GM19351 (cell line): ENCODE measurements around the gene DHX57.
"Not testable (repeated sequence)": the region's sequence is repeated elsewhere in the genome, so short reads cannot be mapped to it uniquely, and the experiment has no call there.

Experiments
- ATAC-seq: cut with Tn5 transposase; IDR thresholded peaks from one replicate; pipeline ENCODE4 v1.9.1; 2021; ENCODE audit warnings: mild to moderate bottlenecking, moderate library complexity; ENCODE audit not compliant: unreplicated experiment

The DHX57 gene

DNA sequence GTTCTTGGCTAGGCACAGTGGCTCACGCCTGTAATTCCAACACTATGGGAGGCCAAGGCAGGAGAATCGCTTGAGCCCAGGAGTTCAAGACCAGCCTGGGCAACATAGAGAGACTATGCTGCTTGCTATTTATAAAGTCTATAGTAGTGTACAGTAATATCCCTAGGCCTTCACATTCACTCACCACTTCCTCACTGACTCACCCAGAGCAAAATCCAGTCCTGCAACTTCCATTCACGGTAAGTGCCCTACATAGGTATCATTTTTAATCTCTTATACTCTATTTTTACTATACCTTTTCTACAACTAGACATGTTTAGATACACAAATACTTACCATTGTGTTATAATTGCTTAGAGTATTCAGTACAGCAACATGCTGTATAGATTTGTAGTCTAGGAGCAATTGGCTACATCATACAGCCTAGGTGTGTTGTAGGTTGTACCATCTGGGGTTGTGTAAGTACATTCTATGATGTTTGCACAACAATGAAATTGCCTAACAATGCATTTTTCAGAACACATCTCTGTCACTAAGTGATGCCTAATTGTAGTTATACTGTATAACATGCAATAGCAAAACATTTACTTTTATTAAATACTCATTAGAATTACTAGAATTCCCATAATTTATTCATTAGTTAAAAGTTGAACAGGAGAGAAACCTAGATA, 8.8 kb downstream of the DHX57 start:
- ATAC-seq = no peak

DNA sequence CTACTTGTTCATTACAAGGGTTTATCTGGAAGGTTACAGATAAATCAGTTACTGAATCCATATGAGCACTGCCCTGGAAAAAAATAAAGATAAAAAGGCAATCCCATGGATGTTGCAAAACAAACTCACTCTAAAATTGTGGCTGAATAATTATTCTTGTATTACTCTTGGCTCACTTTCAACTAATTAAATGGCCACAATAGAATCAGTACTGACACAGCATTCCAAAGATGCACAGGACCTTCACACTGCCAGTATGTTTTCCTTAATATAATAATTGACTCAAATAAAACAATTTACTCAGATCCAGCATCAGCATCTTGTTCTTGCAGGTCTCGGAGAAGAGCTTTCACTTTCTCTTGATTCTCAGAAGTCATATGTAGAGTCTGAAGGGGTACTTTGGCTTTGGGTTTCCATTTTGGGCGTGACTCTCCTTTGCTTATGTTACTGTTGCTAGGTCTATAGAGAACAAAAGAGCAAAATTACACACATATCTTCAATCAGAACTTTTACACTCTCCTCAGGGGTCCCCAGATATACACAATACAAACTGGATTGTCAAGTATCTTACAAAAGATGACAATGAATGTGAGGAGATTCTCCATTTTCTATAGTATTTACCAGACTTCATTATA, 12.6 kb downstream of the DHX57 start:
- no peak for ATAC-seq

DNA sequence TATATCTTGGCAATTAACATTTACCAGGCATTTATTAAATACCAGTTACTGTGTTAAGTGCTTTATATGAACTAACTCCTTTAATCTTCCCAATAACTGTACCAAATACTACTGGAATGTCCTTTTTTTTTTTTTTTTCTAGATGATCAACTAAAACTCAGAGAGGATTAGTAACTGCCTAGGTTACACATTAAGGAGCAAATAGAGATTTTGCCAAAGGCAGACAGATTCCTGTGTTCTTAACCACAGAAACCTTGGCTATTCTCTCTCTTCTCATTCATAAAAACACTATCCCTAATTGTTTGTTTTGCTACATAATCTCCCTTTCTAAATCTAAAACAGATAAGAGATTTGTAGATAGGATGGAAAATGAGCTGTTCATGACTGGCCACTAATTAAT, 13.3 kb downstream of the DHX57 start:
- ATAC-seq = no peak

DNA sequence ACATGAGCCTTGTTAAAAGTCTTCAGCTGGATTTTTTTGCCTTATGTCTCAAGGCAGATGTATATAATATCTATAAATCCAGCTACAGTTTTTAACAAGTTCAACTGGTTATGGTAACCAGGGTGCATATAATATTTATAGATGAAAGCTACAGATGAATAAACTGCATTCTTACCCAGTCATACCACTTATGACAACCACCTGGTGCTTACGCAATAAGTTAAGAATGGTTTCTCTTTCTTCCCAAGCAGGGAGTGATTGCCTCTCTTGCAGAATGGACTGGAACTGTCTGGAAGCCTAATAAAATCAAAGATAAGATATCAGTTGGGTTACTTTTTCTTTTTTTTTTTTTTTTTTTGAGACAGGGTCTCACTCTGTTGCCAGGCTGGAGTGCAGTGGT, 19.6 kb downstream of the DHX57 start:
- ATAC-seq = no peak

DNA sequence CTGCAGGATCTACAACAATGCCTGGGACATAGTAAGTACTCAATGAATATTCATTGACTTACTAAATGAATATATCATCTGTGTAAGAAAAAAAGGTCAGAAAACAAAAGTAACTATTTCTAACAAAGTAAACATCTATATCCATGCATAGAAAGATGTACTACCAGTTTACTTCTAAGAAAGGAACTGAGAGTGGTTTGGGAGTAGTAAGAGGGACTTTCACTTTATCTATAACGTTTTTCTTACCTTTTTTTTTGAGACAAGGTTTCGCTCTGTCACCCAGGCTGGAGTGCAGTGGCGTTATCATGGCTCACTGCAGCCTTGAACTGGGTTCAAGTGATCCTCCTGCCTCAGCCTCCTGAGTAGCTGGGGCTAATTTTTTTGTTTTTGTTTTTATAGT, 25.7 kb downstream of the DHX57 start:
- ATAC-seq = peak; percentile 94

DNA sequence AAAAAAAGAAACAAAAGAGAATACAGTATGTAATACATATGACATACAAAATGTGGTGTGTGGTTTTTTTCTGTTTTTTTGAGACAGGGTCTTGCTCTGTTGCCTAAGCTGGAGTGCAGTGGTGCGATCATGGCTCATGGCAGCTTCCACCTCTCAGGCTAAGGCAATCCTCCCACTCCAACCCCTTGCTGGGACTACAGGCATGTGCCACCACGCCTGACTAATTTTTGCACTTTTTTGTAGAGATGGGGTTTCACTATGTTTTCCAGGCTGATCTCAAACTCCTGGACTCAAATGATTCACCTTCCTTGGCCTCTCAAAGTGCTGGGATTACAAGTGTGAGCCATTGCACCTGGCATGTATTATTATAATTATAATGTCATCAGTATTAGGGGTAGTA, 38.9 kb downstream of the DHX57 start:
- no peak for ATAC-seq

DNA sequence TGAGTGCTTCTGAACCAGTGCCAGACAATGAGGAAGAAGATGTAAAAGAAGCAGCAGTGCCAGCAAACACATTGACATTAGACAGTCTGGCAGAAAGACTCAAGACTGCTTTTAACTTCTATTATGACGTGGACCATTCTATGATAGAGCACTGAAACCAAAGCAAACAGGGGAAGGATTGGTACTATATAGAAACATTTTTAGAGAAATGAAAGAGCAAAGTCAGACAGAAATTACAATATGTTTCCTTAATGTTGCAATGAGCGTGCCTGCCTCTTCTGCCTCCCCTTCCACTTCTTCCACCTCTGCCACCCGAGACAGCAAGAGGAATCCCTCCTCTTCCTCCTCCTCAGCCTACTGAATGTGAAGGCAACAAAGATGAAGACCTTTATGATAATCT, 39.7 kb downstream of the DHX57 start:
- ATAC-seq = peak; percentile 96

DNA sequence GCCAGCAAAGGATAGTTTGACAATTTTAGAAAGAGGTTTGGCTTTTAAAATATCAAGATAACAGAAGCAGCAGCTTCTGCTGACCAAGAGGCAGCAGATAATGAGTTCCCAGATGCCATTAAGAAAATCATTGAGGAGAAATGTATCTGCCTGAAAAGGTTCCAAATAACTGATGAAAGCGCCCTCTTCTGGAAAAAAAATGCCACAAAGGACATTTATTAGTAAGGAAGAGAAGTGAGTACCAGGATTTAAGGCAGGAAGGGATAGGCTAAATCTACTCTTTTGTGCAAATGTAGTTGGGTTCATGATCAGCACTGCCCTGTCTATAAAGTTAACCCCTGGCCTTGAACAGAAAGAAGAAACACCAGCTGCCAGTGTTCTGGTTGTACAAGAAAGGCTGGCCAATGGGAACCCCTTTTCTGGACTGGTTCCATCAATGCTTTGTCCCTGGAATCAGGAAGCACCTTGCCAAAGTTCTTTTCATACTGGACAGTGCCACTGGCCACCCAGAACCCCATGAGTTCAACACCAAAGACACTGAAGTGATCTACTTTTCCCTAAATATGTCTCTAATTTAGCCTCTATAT, 40.6 kb downstream of the DHX57 start:
- ATAC-seq = no peak

DNA sequence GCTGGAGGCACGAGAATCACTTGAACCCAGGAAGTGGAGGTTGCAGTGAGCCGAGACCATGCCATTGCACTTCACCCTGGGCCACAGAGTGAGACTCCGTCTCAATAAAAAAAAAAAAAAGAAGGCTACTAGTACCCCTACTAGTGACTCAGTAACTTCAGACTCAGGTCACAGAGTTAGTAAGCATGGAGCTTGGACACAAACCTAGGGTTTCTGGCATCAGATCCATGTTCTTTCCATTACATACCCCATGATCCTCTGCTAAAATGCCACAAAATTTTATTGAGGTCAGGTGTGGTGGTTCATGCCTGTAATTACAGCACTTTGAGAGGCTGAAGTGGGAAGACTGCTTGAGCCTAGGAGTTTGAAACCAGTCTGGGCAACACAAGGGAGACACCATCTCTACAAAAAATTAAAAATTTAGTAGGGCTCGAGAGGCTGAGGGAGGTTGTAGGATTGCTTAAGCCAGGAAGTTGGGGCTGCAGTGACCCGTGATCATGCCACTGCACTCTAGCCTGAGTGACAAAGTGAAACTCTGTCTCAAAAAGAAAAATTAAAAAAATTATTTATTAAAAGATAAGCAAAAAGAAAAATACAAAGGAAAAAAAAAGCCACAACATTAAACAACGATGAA, 45.1 kb downstream of the DHX57 start:
- no peak for ATAC-seq

DNA sequence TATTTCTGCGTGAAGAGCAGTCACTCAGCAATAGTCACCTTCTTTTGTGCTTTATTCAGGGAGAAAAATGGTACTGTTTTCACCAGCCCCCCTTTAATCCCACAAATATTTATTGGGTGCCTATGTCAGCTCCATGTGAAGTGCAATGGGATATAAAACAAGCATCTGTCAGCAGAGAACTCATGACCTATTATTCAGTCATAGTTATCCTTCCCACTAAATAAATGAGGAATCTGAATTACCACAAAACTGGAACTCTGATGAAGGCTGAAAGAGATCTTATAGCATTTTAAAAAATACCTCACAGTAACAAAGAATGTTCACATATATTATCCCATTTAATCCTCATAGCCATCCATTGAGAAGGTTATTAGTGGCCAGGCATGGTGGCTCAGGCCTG, 45.8 kb downstream of the DHX57 start:
- no peak for ATAC-seq

DNA sequence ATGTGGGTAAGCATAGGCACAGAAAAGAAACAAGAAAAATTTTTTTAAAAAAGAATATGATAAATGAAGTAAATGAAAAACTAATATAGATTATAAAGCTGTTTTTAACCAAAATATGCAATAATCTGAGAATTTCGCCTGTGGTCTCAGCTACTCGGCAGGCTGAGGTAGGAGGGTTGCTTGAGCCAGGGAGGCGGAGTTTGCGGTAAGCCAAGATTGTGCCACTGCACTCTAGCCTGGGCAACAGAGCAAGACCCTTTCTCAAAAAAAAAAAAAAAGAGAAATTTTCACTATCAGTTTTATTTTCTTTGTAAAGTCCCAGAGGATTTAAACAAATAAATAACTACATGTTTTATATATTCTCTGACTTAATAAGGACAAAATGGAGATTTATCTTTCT, 47.3 kb downstream of the DHX57 start:
- ATAC-seq = no peak

DNA sequence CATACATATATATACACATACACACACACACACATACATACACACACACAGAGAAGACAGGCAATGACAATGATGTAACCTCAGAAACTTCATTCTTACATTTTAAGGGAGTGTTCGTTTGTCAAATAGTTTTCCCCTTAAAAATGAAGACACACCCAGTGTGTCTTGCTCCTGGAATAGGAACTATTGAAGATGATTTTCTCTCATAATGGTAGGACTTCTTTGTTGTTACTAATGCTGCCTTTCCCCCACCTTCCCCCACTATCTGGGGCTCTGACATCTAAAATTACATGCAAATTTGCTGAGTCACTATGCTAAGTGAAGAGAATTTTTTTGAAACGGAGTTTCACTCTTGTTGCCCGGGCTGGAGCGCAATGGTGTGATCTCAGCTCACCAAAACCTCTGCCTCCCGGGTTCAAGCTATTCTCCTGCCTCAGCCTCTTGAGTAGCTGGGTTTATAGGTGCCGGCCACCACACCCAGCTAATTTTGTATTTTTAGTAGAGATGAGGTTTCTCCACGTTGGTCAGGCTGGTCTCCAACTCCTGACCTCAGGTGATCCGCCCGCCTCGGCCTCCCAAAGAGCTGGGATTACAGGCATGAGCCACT, 48.1 kb downstream of the DHX57 start:
- not testable (repeated sequence) for ATAC-seq

DNA sequence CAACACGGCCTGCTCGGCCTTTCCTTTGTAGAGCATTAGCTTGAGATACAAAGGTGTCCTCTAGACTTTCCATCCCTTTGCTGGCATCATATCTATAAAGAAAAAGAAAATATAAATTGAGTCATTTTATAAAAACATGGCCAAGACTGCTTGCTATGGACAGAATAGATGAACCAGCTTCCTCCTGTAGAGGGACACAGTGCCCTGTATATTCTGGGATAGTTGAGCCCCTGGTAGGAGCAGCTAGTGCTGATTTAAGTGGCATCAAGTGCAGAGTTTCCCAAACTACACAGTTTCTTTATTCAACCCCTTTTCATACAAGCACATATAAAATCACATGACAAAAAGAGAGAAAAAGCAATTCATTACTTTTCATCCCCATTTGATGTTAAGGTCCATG, 49.8 kb downstream of the DHX57 start:
- no peak for ATAC-seq

DNA sequence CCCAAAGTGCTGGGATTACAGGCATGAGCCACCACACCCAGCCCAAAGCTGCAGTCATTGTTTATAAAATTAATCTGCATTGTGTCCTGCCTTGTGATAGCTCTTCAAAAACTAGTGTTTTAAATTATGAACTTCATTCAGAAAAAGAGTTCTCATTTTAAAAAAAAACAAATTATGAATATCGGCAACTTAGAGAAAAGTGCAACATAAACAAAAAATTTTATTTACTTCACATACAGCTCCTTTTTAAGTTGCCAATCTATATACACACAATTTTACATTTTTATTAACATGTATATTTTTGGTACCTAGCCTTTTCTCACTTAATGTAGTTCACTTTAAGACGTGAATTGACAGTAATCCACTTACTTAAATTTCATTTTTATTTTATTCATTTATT, 50.8 kb downstream of the DHX57 start:
- ATAC-seq = no peak

DNA sequence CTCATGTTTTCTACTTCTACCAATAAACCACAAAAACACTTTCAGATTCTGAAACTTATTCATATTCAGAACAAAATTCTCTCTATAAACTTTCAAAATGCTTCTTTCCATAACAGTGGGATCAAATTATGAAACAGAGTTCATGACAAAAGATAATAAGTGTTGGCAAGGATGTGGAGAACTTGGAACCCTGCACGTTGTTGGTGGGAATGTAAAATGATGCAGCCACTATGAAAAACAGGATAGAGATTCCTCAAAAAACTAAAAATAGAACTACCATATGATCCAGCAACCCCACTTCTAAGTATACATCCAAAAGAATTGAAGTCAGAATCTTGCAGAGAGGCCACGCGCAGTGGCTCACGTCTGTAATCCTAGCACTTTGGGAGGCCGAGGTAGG, 52.3 kb downstream of the DHX57 start:
- ATAC-seq = no peak

DNA sequence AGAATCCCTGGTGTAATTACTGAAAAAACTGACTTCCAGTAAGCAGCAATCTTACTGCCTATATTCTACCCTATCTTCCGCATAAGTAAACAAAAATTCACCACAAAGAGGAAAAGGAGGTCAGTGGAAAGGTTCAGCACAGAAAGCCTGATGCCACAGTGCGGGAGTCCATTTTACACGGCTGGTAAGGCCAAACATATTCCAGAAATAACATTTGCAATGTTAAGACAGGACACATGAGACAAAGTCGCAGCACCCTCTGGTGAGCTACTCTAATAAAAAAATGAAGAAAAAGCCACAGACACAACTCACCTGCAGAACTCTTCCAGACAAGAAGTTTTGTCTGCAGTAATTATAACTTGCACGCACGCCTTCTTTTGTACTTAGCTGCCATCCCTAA, 57.2 kb downstream of the DHX57 start:
- no peak for ATAC-seq

DNA sequence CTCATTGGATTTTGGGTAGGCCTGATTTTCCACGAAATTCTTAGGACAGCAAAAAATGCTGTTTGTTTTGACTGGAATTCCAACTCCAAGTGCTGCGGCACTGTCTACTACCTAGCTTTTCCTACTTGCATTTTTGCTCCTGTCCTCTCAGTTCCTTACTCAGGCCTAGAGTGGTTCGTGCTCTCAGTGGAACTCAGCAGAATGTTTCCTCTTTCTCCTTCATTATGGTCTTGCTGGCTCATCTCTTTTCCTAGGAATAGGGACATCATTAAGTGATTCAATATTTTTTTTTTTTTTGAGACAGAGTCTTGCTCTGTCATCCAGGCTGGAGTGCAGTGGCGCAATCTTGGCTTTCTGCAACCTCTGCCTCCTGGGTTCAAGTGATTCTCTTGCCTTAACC, 59.8 kb downstream of the DHX57 start:
- no peak for ATAC-seq

DNA sequence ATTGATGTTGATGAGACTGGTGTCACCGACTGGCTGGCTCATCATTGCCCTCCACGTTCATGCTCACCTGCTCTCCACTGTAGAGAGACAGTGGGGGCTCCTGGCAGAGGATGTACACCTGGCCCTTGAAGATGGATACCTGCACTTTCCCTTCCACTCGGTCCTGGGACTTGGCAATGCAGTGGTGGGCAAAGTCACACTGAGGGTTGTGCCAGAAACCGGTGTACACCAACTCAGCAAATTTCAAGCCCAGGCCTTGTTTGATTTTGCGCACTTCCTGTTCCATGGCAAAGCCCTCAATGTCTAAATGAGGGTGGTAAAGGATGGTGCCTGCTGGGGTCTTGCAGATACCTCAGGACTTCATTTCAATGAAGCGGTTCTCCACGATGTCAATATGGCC, 65.2 kb downstream of the DHX57 start:
- no peak for ATAC-seq

DNA sequence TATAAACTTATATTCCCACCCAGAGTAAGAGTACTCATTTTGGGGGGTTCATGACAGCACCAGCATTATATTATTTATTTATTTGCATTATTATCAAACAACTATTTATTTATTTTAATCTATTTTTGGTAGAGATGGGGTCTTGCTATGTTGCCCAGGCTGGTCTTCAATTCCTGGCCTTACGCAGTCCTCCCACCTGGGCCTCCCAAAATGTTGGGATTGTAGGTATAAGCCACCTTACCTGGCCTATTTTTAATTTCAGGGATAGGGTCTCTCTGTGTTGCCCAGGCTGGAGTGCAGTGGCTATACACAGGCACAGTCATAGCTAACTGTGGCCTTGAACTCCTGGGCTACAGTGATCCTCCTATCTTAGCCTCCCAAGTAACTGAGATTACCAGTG, 67.1 kb downstream of the DHX57 start:
- no peak for ATAC-seq

DNA sequence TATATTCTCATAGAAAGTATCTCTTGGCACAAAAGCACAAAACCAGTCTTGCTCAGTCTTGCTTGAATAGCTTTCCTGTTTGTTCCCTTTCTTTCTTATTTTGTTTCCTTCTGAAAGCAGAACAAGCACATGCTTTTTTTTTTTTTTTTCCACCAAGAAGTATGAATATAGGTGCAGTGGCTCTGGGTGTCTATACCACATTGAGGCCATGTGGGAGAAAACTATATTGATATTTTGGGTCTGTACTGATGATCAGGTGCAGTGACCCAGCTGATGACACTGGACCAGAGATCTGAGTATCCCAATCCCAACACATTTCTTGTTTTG, 69.0 kb downstream of the DHX57 start:
- ATAC-seq = no peak

DNA sequence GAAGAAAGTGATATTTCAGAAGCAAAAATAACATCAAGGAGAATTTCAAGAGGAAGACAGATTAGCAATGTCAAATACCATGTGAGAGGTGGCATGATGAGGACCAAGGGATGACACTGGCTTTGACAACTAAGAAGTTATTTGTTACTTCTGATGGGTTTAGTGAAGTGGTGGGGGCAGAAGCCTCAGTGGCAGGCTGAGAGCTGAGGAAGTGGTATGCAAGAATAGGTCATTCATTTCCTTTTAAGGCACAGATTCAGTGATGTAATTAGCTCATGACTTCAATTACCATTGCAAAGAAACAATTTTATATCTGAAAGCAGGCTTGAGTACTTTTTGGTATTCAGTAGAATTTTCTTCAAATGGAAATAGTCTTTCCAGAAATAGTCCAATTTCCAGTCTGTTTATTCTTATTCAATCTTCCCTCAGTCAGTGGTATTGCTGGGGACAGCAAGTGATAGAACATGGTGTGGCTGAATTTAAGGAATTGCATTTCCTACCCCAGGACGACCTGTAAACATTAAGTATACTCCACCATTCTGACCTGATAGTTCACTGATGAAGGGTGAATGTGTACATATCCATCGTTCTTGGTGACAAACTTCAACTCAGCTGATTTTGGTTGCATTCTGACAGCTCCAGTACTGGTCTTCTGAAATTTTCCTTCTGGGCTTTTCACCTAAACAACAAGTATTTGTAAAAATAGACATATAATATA, 69.6 kb downstream of the DHX57 start:
- ATAC-seq = no peak
